RWPE1 (cell line): ENCODE results near the gene FOXP1.

Experiments used
- CTCF ChIA-PET: fragments of 350-600 bp; sonication (Branson Sonifier 250); formaldehyde crosslinking; extraction: SDS; loops from one replicate; lab custom pipeline; 2021; lab: Yijun Ruan, JAX
- POLR2A ChIA-PET: fragments of 400-600 bp; formaldehyde crosslinking; extraction: SDS; loops from one replicate; lab custom pipeline; 2020; ENCODE audit warnings: antibody characterized with exemption; ENCODE audit not compliant: low non-redundant PET; lab: Yijun Ruan, JAX
- DNase-seq: peaks from one replicate; pipeline ENCODE4 v3.0.0; 2012; ENCODE audit warnings: low spot score
- H3K27ac ChIP-seq: fragments of 450-650 bp; 2 replicates; pipeline ENCODE4 v1.5.1; 2017
- CTCF ChIP-seq: fragments of 450-650 bp; conservative IDR thresholded peaks from 2 replicates; pipeline ENCODE4 v1.5.1; 2017; ENCODE audit warnings: low read depth, mild to moderate bottlenecking

Gene FOXP1

GRCh38 chr3:71307991-71308697, 275.4 kb downstream of the FOXP1 start:
- DNase-seq: no peak
- ChIA-PET POLR2A (no interaction called here), CTCF (no interaction called here)
- no peak overlapping the region for H3K27ac ChIP-seq
- no peak for TF ChIP-seq CTCF

GRCh38 chr3:71305231-71306206, 278.0 kb downstream of the FOXP1 start:
- TF ChIP-seq CTCF: no peak
- POLR2A ChIA-PET: no interaction called here
- H3K27ac ChIP-seq: peak overlapping the region; percentile 28; the same call in 1 of the 2 replicates
- no peak for DNase-seq
- CTCF ChIA-PET: no interaction called here

GRCh38 chr3:71304684-71305083, 278.8 kb downstream of the FOXP1 start:
- CTCF ChIA-PET: no interaction called here
- POLR2A ChIA-PET: no interaction called here
- no peak for DNase-seq
- H3K27ac ChIP-seq: no peak overlapping the region
- no peak for TF ChIP-seq CTCF

GRCh38 chr3:71304247-71304646, 279.3 kb downstream of the FOXP1 start:
- POLR2A ChIA-PET: no interaction called here
- H3K27ac ChIP-seq: no peak overlapping the region
- CTCF ChIA-PET: no interaction called here
- no peak for TF ChIP-seq CTCF
- no peak for DNase-seq

GRCh38 chr3:71303627-71304200, 279.8 kb downstream of the FOXP1 start:
- CTCF ChIA-PET: no interaction called here
- H3K27ac ChIP-seq: no peak overlapping the region
- POLR2A ChIA-PET: no interaction called here
- TF ChIP-seq CTCF: no peak
- DNase-seq: no peak

GRCh38 chr3:71302604-71303003, 280.9 kb downstream of the FOXP1 start:
- CTCF ChIA-PET: interaction anchor here (0.6 kb wide), 1 partner anchor 17 kb away, joined by 3 read pairs; no protein-coding TSS in a partner anchor
- POLR2A ChIA-PET: no interaction called here
- H3K27ac ChIP-seq: no peak overlapping the region
- no peak for TF ChIP-seq CTCF
- DNase-seq: no peak
